ENCODE data around the gene MRPL36.

- TF ChIP-seq POLR2A (IDR thresholded peaks at IDR 0.05) (no peak), CTCF (IDR thresholded peaks at IDR 0.05) (no peak)
Observed at GRCh38 chr5:1831257-1831656, 31.6 kb upstream of the MRPL36 start.
